ENCODE measurements around the gene SH2D4B.

DNA sequence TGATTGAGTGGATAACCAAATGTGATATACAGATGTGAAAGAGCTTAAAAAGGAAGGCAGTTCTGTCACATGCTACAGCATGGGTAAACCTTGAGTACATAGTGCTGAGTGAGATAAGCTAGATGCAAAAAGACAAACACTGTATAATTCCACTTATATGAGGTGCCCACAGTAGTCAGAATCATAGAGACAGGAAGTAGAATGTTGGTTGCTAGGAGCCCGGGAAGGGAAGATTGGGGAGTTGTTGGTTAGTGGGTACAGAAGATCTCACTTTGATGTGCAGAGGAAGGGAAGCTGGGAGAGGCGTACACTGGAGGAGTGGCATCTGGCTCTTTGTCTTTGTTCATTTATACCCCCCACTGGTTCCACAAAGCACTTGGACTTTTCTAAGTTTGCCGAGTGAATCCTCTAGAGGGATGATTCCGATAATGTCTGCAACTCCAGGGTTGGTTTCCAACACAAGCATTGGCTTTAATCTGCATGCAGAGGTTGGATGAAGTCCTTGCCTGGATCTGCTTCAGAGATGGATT, 44.1 kb upstream of the SH2D4B start:
- TF ChIP-seq, protein P1, sequence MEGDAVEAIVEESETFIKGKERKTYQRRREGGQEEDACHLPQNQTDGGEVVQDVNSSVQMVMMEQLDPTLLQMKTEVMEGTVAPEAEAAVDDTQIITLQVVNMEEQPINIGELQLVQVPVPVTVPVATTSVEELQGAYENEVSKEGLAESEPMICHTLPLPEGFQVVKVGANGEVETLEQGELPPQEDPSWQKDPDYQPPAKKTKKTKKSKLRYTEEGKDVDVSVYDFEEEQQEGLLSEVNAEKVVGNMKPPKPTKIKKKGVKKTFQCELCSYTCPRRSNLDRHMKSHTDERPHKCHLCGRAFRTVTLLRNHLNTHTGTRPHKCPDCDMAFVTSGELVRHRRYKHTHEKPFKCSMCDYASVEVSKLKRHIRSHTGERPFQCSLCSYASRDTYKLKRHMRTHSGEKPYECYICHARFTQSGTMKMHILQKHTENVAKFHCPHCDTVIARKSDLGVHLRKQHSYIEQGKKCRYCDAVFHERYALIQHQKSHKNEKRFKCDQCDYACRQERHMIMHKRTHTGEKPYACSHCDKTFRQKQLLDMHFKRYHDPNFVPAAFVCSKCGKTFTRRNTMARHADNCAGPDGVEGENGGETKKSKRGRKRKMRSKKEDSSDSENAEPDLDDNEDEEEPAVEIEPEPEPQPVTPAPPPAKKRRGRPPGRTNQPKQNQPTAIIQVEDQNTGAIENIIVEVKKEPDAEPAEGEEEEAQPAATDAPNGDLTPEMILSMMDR (IDR thresholded peaks at IDR 0.05): no peak
- TF ChIP-seq POLR2A (IDR thresholded peaks at IDR 0.05; ENCODE audit: low read depth): no peak
- no peak for TF ChIP-seq POLR2AphosphoS5 (IDR thresholded peaks at IDR 0.05)
